ENCODE measurements around the gene LRIF1. TPM values are rescaled to one million over a fixed set of nuclear protein-coding genes. Genes with fewer than 3 reads are reported as not detected.

The LRIF1 gene
- polyA plus RNA-seq, 1 donor (not counting 4 experiments of a cell fraction or from before 2014, with no cell fraction given): 12.0 TPM

DNA sequence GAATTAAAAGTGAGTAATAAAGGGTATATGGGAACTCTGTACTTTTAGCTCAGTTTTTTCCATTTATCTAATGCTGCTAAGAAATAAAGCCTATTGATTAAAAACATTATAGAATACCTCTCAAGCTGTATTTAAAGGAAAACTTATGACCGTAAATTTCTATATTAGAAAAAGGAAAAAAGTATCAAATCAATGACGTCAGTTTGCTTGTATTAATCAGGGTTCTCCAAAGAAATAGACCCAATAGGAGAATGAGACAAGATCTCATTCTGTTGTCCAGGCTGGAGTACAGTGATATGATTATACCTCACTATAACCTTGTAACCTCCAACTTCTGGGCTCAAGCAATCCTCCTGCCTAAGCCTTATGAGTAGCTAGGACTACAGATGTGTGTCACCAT, 15.4 kb upstream of the LRIF1 start:
- Histone ChIP-seq H3K9me3 (ENCODE audit: control insufficient read depth, low read depth, low read length) (no peaks in the 10 kb centered on the region), H3K36me3 (ENCODE audit: control insufficient read depth in 2 of 2, extremely low read depth in 1 of 2, insufficient read depth in 2 of 2, low read length in 2 of 2) (no peaks in the 10 kb centered on the region), H2AFZ (ENCODE audit: control insufficient read depth, low read length) (no peak overlapping the region), H4K20me1 (ENCODE audit: control insufficient read depth, extremely low read depth, insufficient read depth, low read length) (no peaks in the 10 kb centered on the region), H3K27ac (ENCODE audit: control insufficient read depth, insufficient read depth, low read length) (no peak overlapping the region), H3K4me2 (ENCODE audit: control insufficient read depth, extremely low read depth, insufficient read depth, low read depth, low read length) (no peak overlapping the region), H3K9me1 (ENCODE audit: control insufficient read depth, extremely low read depth, insufficient read depth, low read length) (no peaks in the 10 kb centered on the region), H3K27me3 (ENCODE audit: control insufficient read depth, extremely low read depth, insufficient read depth, low read length) (no peaks in the 10 kb centered on the region), H3K9ac (ENCODE audit: control insufficient read depth, extremely low read depth, insufficient read depth, low read length) (no peak overlapping the region), H3K4me3 (ENCODE audit: control insufficient read depth in 2 of 3, extremely low read depth in 1 of 3, insufficient read depth in 2 of 3, low read depth in 1 of 3, low read length in 3 of 3) (no peak overlapping the region), H3K4me1 (ENCODE audit: control insufficient read depth, extremely low read depth, insufficient read depth, low read length) (no peaks in the 10 kb centered on the region), H3K79me2 (ENCODE audit: control insufficient read depth, insufficient read depth, low read length) (no peaks in the 10 kb centered on the region)
- FAIRE-seq: no peak
- TF ChIP-seq, protein P1, sequence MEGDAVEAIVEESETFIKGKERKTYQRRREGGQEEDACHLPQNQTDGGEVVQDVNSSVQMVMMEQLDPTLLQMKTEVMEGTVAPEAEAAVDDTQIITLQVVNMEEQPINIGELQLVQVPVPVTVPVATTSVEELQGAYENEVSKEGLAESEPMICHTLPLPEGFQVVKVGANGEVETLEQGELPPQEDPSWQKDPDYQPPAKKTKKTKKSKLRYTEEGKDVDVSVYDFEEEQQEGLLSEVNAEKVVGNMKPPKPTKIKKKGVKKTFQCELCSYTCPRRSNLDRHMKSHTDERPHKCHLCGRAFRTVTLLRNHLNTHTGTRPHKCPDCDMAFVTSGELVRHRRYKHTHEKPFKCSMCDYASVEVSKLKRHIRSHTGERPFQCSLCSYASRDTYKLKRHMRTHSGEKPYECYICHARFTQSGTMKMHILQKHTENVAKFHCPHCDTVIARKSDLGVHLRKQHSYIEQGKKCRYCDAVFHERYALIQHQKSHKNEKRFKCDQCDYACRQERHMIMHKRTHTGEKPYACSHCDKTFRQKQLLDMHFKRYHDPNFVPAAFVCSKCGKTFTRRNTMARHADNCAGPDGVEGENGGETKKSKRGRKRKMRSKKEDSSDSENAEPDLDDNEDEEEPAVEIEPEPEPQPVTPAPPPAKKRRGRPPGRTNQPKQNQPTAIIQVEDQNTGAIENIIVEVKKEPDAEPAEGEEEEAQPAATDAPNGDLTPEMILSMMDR (optimal IDR thresholded peaks at IDR 0.05 in 1 of 3, IDR thresholded peaks at IDR 0.05 in 1 of 3, conservative IDR thresholded peaks at IDR 0.05 in 1 of 3; ENCODE audit: extremely low read depth in 1 of 3, insufficient read depth in 2 of 3, low read length in 3 of 3): no peak
- no peak for TF ChIP-seq EZH2 (IDR thresholded peaks at IDR 0.05; ENCODE audit: low read length)
- dilution Hi-C loops (cut with MboI; ENCODE audit: extremely low pct_ligation_motif_present, low sequenced_read_pairs): no loop called here
- no peak for DNase-seq (ENCODE audit: low read depth, low spot score)

GRCh38 chr1:110976089-110976488, 12.4 kb upstream of the LRIF1 start:
- Histone ChIP-seq H3K9me1 (ENCODE audit: control insufficient read depth, extremely low read depth, insufficient read depth, low read length) (no peaks in the 10 kb centered on the region), H3K36me3 (ENCODE audit: control insufficient read depth in 2 of 2, extremely low read depth in 1 of 2, insufficient read depth in 2 of 2, low read length in 2 of 2) (no peaks in the 10 kb centered on the region), H3K79me2 (ENCODE audit: control insufficient read depth, insufficient read depth, low read length) (no peaks in the 10 kb centered on the region), H3K4me2 (ENCODE audit: control insufficient read depth, extremely low read depth, insufficient read depth, low read depth, low read length) (no peak overlapping the region), H3K4me3 (ENCODE audit: control insufficient read depth in 2 of 3, extremely low read depth in 1 of 3, insufficient read depth in 2 of 3, low read depth in 1 of 3, low read length in 3 of 3) (no peak overlapping the region), H3K27me3 (ENCODE audit: control insufficient read depth, extremely low read depth, insufficient read depth, low read length) (no peaks in the 10 kb centered on the region), H2AFZ (ENCODE audit: control insufficient read depth, low read length) (no peak overlapping the region), H3K27ac (ENCODE audit: control insufficient read depth, insufficient read depth, low read length) (no peak overlapping the region), H4K20me1 (ENCODE audit: control insufficient read depth, extremely low read depth, insufficient read depth, low read length) (no peaks in the 10 kb centered on the region), H3K9ac (ENCODE audit: control insufficient read depth, extremely low read depth, insufficient read depth, low read length) (no peak overlapping the region), H3K4me1 (ENCODE audit: control insufficient read depth, extremely low read depth, insufficient read depth, low read length) (no peaks in the 10 kb centered on the region), H3K9me3 (ENCODE audit: control insufficient read depth, low read depth, low read length) (no peaks in the 10 kb centered on the region)
- no peak for FAIRE-seq
- TF ChIP-seq, protein P1 (optimal IDR thresholded peaks at IDR 0.05 in 1 of 3, IDR thresholded peaks at IDR 0.05 in 1 of 3, conservative IDR thresholded peaks at IDR 0.05 in 1 of 3; ENCODE audit: extremely low read depth in 1 of 3, insufficient read depth in 2 of 3, low read length in 3 of 3): no peak
- TF ChIP-seq EZH2 (IDR thresholded peaks at IDR 0.05; ENCODE audit: low read length): no peak
- dilution Hi-C loops (cut with MboI; ENCODE audit: extremely low pct_ligation_motif_present, low sequenced_read_pairs): no loop called here
- no peak for DNase-seq (ENCODE audit: low read depth, low spot score)
